ENCODE measurements around the gene BICC1. TPM values are rescaled to one million over a fixed set of nuclear protein-coding genes. Genes with fewer than 3 reads are reported as not detected.

Gene BICC1
- total RNA-seq, 4 donors from 2014 or later, result 0.60 to 5.1 (median 2.2) TPM

DNA sequence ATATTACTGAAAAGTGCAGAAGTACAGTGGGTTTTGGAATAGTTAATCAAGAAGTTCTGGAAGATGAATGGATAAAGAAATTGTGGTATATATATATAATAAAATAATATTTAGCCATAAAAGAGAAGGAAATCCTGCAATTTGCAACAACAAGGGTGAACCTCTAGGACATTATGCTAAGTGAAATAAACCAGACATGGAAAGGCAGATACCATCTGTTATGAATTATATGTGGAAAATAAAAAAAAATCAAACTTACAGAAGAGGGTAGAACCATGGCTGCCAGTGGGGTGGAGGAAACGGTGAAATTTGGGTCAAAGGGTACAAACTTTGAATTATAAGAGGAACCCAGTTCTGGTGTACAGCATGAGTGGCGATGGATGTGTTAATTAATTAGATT, 162.6 kb downstream of the BICC1 start:
- in situ Hi-C loops (cut with MboI; ENCODE audit: low pct_ligation_motif_present in 1 of 4, low pct_unique_long_range_greater_than_20kb in 1 of 4, low sequenced_read_pairs in 3 of 4), result no loop called here
- Histone ChIP-seq H3K9me3 (no peaks in the 10 kb centered on the region), H3K36me3 (no peaks in the 10 kb centered on the region), H3K27ac (no peak overlapping the region), H3K4me1 (no peaks in the 10 kb centered on the region), H3K27me3 (no peaks in the 10 kb centered on the region), H3K4me3 (no peak overlapping the region)
- no peak for TF ChIP-seq POLR2AphosphoS5 (IDR thresholded peaks at IDR 0.05)
- no peak for TF ChIP-seq EP300 (IDR thresholded peaks at IDR 0.05; ENCODE audit: low read depth)
- no peak for TF ChIP-seq POLR2A (IDR thresholded peaks at IDR 0.05)
- TF ChIP-seq, protein P1, sequence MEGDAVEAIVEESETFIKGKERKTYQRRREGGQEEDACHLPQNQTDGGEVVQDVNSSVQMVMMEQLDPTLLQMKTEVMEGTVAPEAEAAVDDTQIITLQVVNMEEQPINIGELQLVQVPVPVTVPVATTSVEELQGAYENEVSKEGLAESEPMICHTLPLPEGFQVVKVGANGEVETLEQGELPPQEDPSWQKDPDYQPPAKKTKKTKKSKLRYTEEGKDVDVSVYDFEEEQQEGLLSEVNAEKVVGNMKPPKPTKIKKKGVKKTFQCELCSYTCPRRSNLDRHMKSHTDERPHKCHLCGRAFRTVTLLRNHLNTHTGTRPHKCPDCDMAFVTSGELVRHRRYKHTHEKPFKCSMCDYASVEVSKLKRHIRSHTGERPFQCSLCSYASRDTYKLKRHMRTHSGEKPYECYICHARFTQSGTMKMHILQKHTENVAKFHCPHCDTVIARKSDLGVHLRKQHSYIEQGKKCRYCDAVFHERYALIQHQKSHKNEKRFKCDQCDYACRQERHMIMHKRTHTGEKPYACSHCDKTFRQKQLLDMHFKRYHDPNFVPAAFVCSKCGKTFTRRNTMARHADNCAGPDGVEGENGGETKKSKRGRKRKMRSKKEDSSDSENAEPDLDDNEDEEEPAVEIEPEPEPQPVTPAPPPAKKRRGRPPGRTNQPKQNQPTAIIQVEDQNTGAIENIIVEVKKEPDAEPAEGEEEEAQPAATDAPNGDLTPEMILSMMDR (IDR thresholded peaks at IDR 0.05), result no peak
- no peak for DNase-seq
- intact Hi-C loops (cut with DNase I; ENCODE audit: low total_unique reads), result no loop called here
- 91 to 92% methylated on average over 2 of the region's 2 CpGs for WGBS, 2 donors (ENCODE audit: low coverage in 1 of 2)

DNA sequence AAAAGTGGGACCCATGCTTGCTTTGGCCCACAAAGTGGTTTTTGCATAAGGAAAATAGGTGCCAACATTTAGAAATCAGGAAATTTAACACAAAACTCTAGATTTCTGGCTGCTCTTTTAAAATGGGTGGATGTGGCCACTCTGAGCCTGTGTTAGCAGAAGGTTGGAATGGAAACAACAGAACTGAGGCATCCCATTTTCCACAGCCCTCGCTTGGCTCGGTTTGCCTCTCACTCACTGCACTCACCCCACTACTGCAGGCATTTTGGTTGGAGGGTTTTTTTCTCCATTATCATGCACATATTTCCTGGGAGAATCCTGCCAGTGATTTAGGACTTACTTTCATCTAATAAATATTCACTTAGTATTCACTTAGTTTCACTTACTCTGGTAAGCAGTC, 178.9 kb downstream of the BICC1 start:
- DNase-seq, result no peak
- Histone ChIP-seq H3K4me1 (no peaks in the 10 kb centered on the region), H3K9me3 (peaks cover 0 to 3% of the 10 kb centered on the region in 2 donors), H3K27ac (no peak overlapping the region), H3K27me3 (no peaks in the 10 kb centered on the region), H3K36me3 (no peaks in the 10 kb centered on the region), H3K4me3 (no peak overlapping the region)
- in situ Hi-C loops (cut with MboI; ENCODE audit: low pct_ligation_motif_present in 1 of 4, low pct_unique_long_range_greater_than_20kb in 1 of 4, low sequenced_read_pairs in 3 of 4) (no loop called here), intact Hi-C loops (cut with DNase I; ENCODE audit: low total_unique reads) (no loop called here)
- TF ChIP-seq, protein P1 (IDR thresholded peaks at IDR 0.05), result no peak
- TF ChIP-seq POLR2A (IDR thresholded peaks at IDR 0.05), result no peak
- TF ChIP-seq POLR2AphosphoS5 (IDR thresholded peaks at IDR 0.05), result no peak
- no peak for TF ChIP-seq EP300 (IDR thresholded peaks at IDR 0.05; ENCODE audit: low read depth)
- WGBS, 2 donors (ENCODE audit: low coverage in 1 of 2), result 91 to 100% methylated on average over 2 of the region's 2 CpGs

DNA sequence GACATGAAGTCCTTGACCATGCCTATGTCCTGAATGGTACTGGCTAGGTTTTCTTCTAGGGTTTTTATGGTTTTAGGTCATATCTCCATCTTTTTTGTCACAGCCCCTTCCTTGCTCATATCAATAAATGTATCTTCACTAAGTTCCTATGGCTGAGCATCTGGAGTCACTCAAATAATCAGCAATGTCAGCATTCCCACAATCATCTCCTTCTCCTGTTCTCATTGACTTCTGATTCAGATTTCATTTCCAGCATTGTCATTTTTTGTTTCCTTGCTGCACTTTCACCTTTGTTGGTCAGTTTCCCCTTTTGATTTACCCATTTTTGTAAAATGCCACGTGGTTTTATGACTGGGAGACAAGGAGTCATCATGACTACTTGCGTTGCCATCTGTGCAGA, 181.2 kb downstream of the BICC1 start:
- 80 to 83% methylated on average over 1 to 2 of the region's 2 CpGs for WGBS, 2 donors (ENCODE audit: low coverage in 1 of 2)
- in situ Hi-C loops (cut with MboI; ENCODE audit: low pct_ligation_motif_present in 1 of 4, low pct_unique_long_range_greater_than_20kb in 1 of 4, low sequenced_read_pairs in 3 of 4), result no loop called here
- H3K4me3 ChIP-seq, result no peak overlapping the region
- H3K9me3 ChIP-seq, result no peaks in the 10 kb centered on the region
- no peaks in the 10 kb centered on the region for H3K4me1 ChIP-seq
- TF ChIP-seq POLR2A (IDR thresholded peaks at IDR 0.05) (no peak), POLR2AphosphoS5 (IDR thresholded peaks at IDR 0.05) (no peak), EP300 (IDR thresholded peaks at IDR 0.05; ENCODE audit: low read depth) (no peak)
- TF ChIP-seq, protein P1 (IDR thresholded peaks at IDR 0.05), result no peak
- H3K27me3 ChIP-seq, result no peaks in the 10 kb centered on the region
- no peaks in the 10 kb centered on the region for H3K36me3 ChIP-seq
- H3K27ac ChIP-seq, result no peak overlapping the region
- intact Hi-C loops (cut with DNase I; ENCODE audit: low total_unique reads), result no loop called here
- no peak for DNase-seq

DNA sequence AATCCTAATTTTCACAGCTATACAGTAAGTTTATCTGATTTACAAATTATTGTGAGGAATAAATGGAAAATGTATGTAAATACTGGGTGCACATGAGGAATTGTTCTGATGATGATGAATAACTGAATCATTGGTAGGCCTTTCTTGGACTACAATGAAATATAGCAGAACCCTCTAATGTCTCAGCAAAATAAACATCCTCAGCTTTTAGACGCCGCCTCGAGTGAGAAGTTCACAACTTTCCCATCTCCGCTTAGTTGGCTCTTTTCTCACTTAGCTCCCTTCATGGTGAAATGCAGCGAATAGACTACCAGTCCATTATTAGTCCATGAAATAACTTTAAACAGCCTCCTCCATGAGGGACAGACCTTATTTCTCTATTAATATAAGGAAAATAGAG, 182.3 kb downstream of the BICC1 start:
- intact Hi-C loops (cut with DNase I; ENCODE audit: low total_unique reads), result no loop called here
- TF ChIP-seq POLR2A (IDR thresholded peaks at IDR 0.05) (no peak), EP300 (IDR thresholded peaks at IDR 0.05; ENCODE audit: low read depth) (no peak), POLR2AphosphoS5 (IDR thresholded peaks at IDR 0.05) (no peak)
- TF ChIP-seq, protein P1 (IDR thresholded peaks at IDR 0.05), result no peak
- in situ Hi-C loops (cut with MboI; ENCODE audit: low pct_ligation_motif_present in 1 of 4, low pct_unique_long_range_greater_than_20kb in 1 of 4, low sequenced_read_pairs in 3 of 4), result no loop called here
- Histone ChIP-seq H3K36me3 (no peaks in the 10 kb centered on the region), H3K4me1 (no peaks in the 10 kb centered on the region), H3K27me3 (no peaks in the 10 kb centered on the region), H3K27ac (no peak overlapping the region), H3K9me3 (no peaks in the 10 kb centered on the region), H3K4me3 (no peak overlapping the region)
- no peak for DNase-seq
- WGBS, 2 donors (ENCODE audit: low coverage in 1 of 2), result 66 to 96% methylated on average over 4 to 5 of the region's 5 CpGs
